ENCODE results near the gene GUCA1C.
A peak's percentile ranks its signal among the peaks of the same experiment; 100 is the strongest.

Gene GUCA1C

DNA sequence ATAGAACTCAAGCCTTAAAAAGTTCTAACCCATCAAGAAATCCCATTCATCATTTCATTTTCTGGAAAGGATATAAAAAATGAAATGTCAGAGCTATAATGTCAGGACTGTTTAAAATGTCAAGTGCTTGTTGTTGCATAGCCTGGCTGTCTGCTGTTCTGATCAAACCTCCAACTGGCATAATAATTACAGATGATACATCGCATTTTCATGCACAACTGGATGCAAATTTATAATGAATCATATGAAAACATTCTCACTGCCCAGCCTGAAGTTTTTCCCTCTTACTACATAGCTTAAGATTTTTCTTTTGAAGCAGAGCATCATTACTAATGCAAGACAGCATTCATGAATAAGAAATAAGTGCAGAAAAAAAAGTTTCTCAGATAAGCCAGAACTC is 46.5 kb downstream of the GUCA1C start:
- DNase-seq = no peak

DNA sequence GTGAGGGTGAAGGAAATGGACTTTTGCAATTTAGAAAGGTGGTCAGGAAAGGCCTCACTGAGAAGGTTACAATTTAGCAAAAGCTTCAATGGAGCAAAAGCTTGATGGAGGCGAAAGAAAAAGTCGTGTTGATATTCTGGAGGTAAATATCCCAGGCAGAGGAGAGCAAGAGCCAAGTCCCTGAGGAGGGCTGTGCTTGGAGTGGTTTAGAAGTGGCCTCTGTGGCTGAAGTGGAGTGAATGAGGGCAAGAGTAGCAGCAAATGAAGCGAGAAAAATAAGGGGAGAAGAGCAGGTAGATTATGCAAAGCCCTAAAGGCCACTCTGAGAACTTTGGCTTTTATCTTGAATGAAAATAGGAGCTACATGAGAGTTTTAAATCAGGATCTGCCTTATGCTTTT is 54.1 kb downstream of the GUCA1C start:
- DNase-seq = no peak

DNA sequence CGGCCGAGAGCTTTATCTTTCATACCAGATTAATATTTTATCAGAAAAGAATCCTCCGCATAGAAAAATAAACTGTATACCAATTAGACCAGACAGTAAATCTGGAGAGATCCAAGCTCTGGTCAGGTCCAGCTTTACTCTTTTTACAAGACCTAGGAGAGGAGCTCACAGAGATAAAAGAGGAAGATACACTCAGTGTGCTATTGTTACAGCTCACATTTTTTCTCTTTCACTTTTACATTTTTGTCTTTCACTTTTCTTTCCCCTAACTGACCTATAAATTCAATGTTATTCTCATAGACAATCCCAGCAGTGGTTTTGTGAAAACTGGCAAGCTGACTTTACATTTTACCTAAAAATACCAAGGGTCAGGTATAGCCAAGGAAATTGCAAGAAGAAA is 55.8 kb downstream of the GUCA1C start:
- no peak for DNase-seq

DNA sequence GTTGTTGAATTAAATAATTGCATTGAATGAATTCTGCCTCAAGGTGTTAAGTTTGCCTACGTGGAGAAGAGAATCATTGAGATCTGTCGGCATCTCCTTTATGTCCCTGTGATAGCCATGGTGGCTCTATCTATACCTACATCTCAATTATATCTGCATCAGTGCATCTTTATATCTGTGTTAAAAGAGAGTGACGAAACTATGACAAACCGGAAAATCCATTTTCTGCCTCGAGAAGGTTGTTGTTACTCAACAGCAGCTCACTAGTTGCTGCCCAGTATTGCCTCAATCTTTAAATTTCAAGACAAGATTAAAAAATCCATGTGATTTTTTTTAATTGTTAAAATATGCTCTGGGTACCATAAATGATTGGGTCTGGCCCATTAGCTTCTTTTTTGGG is 58.7 kb downstream of the GUCA1C start:
- DNase-seq = no peak

DNA sequence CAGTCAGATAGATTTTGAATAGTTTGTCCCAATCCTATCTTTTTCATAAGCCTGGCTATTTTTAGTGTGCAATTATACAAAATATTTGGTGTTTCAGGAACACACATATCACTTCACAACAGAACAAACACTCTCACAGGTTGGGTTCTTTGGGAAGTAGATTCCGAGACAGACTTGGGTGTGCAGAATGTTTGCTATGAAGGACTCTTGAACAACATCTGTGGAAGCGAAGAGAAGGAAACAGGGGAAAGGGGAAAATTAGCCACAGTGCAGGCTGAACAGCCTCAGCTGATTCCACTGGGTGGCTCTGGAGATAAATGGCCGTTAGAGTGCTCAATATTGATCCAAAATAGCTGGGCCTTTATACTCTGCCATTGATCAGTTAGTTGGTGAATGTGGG is 61.8 kb downstream of the GUCA1C start:
- no peak for DNase-seq

DNA sequence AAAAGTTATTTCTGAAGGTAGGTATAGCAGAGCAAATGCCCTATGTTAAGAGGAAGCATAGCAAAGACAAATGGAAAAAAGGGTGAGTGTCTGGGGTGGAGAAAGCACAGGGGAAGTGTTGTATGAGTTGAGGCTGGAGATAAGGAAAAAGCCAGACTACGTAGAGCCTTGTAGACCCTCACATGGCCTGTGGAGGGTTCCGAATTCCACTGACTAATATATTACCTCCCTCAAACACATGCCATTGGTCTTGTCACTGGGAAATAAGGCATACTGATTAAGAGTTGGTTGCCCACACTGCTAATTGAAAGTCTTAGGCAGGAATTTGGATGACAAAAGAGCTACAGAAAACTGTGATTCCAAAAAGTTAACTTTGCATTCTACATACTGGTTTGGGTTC is 65.9 kb downstream of the GUCA1C start:
- no peak for DNase-seq

DNA sequence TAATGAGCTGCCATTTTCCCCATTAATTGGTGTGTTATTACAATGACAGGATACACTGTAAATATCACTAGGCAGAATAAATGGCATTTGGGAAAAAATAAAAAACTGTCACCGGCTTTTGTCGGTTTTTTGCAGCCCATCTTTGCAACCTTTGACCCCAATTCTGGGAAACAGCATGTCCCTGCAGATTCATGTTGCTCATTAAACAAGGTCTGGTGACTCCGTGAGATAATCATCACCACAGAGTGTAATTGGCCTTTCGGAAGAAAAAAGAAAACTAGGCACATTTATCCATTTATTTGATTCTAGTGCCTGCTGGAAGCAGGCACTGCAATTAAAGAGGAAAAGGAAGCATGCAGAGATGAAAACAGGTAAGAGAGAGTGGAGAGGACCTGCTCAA is 66.6 kb downstream of the GUCA1C start:
- DNase-seq = no peak

DNA sequence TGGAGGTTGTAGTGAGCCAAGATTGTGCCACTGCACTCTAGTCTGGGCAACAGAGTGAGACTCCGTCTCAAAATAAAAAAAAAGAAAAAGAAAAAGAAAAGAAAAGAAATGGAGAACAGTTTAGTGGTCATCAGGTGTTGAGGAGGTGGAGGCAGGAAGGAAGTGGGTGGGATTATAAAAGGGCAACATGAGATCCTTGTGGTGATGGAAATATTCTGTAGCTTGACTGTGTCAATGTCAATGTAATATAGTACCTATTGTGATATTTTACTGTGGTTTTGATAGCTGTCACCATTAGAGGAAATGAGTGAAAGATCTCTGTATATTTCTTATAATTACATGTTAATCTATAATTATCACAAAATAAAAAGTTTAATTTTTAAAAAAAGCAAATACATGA is 70.3 kb downstream of the GUCA1C start:
- DNase-seq = no peak

DNA sequence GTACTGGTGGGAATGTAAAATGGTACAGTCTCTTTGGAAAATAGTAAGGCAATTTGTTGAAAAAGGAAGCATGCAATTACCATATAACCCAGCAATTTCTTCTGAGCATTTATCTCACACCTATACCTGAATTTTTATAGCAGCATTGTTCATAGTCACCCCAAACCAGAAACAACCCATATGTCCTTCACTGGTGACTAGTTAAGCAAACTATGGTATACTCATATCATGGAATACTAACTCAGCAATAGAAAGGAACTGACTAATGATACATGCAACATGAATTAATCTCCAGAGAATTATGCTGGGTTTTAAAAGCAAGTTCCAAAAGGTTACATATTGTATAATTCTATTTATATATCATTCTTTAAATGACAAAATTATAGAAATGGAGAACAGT is 70.9 kb downstream of the GUCA1C start:
- DNase-seq = no peak

DNA sequence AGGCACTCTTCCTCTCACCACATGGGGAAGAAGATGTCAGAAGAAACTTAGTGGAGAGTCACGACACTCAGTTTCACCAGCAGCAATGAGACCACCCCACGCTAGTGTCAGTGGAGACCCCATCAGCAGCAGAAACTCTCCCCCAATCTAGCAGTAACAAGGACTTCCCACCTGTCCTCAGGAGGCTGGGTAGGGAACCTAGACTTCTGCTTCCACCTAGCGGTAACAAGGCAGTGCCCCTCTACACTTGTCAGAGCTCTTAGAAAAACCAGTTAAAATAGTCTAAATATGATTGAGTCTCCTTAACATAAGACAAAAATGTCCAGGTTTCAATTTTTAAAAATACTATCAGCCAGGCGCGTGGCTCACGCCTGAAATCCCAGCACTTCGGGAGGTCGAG is 73.8 kb downstream of the GUCA1C start:
- no peak for DNase-seq

DNA sequence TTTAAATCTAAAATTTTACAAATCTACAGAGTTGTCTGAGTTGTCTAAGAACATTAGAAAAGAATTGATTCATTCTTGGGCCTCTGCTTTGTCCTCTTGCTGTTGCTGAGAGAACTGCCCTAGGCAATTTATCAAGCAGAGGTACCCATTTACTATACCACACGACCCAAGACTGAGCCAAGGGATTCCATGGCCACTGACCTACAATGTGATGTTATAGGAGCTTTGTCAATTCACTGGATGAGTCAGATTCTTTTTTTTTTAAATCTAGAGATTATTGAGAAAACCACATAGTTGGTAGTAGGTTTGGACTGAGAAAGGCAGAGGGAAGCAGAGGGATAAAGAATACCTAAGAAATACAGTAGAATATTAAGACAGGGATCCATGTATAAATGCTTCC is 75.8 kb downstream of the GUCA1C start:
- no peak for DNase-seq

DNA sequence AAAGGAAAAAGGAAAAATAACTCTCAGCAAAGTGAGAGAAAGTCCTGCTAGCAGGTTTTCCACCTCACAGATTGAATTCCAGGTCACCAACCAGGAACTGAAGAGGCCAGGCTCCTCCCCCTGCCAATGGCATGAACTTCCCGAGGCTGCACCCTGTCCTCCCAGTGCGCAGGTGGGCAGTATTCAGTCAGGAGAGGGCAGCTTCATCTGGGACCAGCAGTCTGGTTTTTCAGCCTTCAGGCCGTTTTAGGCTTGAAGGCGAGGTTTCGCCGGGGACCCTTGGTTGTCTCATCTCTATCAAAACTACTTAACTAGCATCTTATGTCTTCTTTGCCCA is 89.9 kb downstream of the GUCA1C start:
- no peak for DNase-seq

DNA sequence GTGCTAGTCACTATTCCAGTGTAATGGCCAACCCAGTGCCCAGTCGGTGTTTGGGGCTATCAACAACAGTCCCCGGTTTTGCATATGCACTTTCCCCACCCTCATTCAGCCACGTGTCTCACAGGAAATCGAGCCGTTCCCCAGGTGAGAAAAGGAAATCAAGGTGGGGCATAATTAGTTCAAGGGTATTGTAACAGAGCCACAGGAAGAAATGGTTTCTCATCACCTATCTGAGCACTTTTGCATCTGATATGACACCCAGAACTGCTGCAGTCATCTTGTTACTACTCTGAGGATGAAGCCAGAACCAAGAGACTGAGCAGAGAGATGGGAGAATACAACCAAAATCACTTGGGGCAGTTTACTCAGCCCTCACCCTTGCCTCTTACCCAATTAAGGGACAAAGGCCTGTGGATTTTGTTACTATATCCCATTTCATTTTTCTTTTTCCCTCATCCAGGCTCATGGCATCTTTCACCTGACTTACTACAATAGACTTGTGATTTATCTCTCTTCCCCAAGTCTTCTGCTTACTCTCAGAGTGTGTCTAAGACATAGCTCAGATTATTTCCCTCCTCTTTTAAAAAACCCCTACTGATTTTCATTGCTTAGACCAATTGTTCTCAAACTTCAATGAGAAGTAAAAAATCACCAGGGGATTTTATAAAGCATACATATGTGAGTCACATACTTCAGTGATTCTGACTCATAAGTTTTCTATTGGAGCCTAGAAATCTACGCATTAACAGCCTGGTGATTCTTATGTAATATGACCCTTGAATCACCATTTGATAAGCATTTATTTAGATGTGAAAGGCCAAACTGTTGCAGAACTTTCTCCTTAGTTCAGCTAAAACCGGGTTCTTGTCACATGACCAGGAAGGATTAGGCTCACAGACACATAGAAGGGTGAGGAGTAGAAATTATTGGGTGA is 90.5 kb downstream of the GUCA1C start:
- DNase-seq = peak in 1 of 2 donors; percentile 13

DNA sequence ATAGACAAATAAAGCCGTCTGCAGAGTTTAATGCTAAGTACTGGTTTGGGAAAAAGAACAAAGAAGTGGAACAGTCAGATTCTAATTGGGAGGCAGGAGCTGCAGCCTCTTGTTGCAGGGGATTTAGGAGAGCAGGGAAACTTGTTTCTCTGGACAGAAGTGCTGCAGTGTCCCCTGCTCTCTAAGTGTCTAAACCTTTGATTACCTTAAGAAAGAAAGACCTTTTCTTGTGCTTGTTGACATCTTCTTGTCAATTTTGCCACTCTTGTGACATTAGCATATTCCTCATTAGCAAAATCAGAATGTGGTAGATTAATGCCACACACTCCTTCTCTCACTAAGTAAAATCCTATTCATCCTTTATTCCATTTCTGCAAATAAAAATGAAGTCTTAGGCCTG is 92.3 kb downstream of the GUCA1C start:
- DNase-seq = no peak

Data from stimulated activated CD4-positive, alpha-beta T cell treated with anti-CD3 and anti-CD28 coated beads, Interleukin-2, amount 100 ng/mL, for 48 hours (primary cell).